H9 (cell line): ENCODE measurements around the gene HTD2. TPM values are rescaled to one million over a fixed set of nuclear protein-coding genes. Genes with fewer than 3 reads are reported as not detected.

ENCODE experiments used
- DNase-seq: peaks from one replicate; pipeline ENCODE4 v3.0.0-alpha.2; 2017
- H2AFZ ChIP-seq: one replicate; pipeline ENCODE4 v1.6.1; 2013; ENCODE audit warnings: mild to moderate bottlenecking, low read length, control low read depth, moderate library complexity
- H2AK5ac ChIP-seq: 2 replicates; pipeline ENCODE4 v1.6.1; 2013; ENCODE audit warnings: low read length, control low read depth, mixed read lengths; ENCODE audit not compliant: insufficient read length
- H2BK120ac ChIP-seq: one replicate; pipeline ENCODE4 v1.6.1; 2013; ENCODE audit warnings: low read depth, mild to moderate bottlenecking, low read length, control low read depth, inconsistent platforms; ENCODE audit not compliant: poor library complexity, severe bottlenecking
- H2BK12ac ChIP-seq: 2 replicates; pipeline ENCODE4 v1.6.1; 2013; ENCODE audit warnings: low read length, control low read depth, mixed read lengths, low read depth; ENCODE audit not compliant: insufficient read length
- H2BK15ac ChIP-seq: 2 replicates; pipeline ENCODE4 v1.6.1; 2013; ENCODE audit warnings: low read depth, low read length, control low read depth
- H2BK20ac ChIP-seq: one replicate; pipeline ENCODE4 v1.6.1; 2013; ENCODE audit warnings: low read depth, mild to moderate bottlenecking, low read length, control low read depth, inconsistent platforms; ENCODE audit not compliant: poor library complexity, severe bottlenecking
- H2BK5ac ChIP-seq: 2 replicates; pipeline ENCODE4 v1.6.1; 2013; ENCODE audit warnings: low read length, control low read depth, mixed read lengths; ENCODE audit not compliant: insufficient read length
- H3K14ac ChIP-seq: 2 replicates; pipeline ENCODE4 v1.6.1; 2013; ENCODE audit warnings: low read length, control low read depth; ENCODE audit not compliant: insufficient read depth
- H3K18ac ChIP-seq: 2 replicates; pipeline ENCODE4 v1.6.1; 2013; ENCODE audit warnings: low read depth, mild to moderate bottlenecking, mixed read lengths, low read length, control low read depth; ENCODE audit not compliant: insufficient read length
- H3K23ac ChIP-seq: 2 replicates; pipeline ENCODE4 v1.6.1; 2013; ENCODE audit warnings: low read length, control low read depth, mixed read lengths, low read depth; ENCODE audit not compliant: insufficient read length
- H3K23me2 ChIP-seq: 2 replicates; pipeline ENCODE4 v1.6.1; 2013; ENCODE audit warnings: low read depth, mild to moderate bottlenecking, mixed read lengths, low read length, control low read depth; ENCODE audit not compliant: insufficient read length, poor library complexity, severe bottlenecking
- H3K27ac ChIP-seq: 2 replicates; pipeline ENCODE4 v1.5.1; 2013; ENCODE audit warnings: low read length, control low read depth, mixed read lengths, low read depth; ENCODE audit not compliant: insufficient read length
- H3K27me3 ChIP-seq: 2 replicates; pipeline ENCODE4 v1.6.1; 2013; ENCODE audit warnings: low read length, control low read depth, inconsistent platforms; ENCODE audit not compliant: insufficient read depth
- H3K4ac ChIP-seq: 2 replicates; pipeline ENCODE4 v1.6.1; 2013; ENCODE audit warnings: low read depth, mild to moderate bottlenecking, control low read depth, inconsistent platforms, low read length, moderate library complexity
- H3K4me1 ChIP-seq: 2 replicates; pipeline ENCODE4 v1.6.1; 2013; ENCODE audit warnings: low read length, control low read depth, inconsistent platforms; ENCODE audit not compliant: insufficient read depth
- H3K4me2 ChIP-seq: 2 replicates; pipeline ENCODE4 v1.6.1; 2013; ENCODE audit warnings: low read length, control low read depth, mixed read lengths; ENCODE audit not compliant: insufficient read length, insufficient read depth
- H3K56ac ChIP-seq: 2 replicates; pipeline ENCODE4 v1.6.1; 2013; ENCODE audit warnings: low read depth, mild to moderate bottlenecking, mixed read lengths, low read length, control low read depth; ENCODE audit not compliant: insufficient read length
- H3K79me1 ChIP-seq: 2 replicates; pipeline ENCODE4 v1.6.1; 2013; ENCODE audit warnings: low read depth, mild to moderate bottlenecking, moderate library complexity, low read length, control low read depth, inconsistent platforms; ENCODE audit not compliant: insufficient read depth, poor library complexity, severe bottlenecking
- H3K79me2 ChIP-seq: 2 replicates; pipeline ENCODE4 v1.6.1; 2013; ENCODE audit warnings: low read length, control low read depth, inconsistent platforms; ENCODE audit not compliant: insufficient read depth
- H3K9ac ChIP-seq: 2 replicates; pipeline ENCODE4 v1.6.1; 2013; ENCODE audit warnings: low read length, control low read depth, mixed read lengths; ENCODE audit not compliant: insufficient read length; ENCODE audit errors: extremely low read depth
- H3K9me3 ChIP-seq: one replicate; pipeline ENCODE4 v1.6.1; 2013; ENCODE audit warnings: low read depth, low read length, inconsistent platforms; ENCODE audit not compliant: control insufficient read depth
- H3T11ph ChIP-seq: one replicate; pipeline ENCODE4 v1.6.1; 2013; ENCODE audit warnings: mild to moderate bottlenecking, low read length, control low read depth, inconsistent platforms
- H4K20me1 ChIP-seq: one replicate; pipeline ENCODE4 v1.6.1; 2013; ENCODE audit not compliant: control insufficient read depth, insufficient read length, insufficient read depth
- H4K5ac ChIP-seq: 2 replicates; pipeline ENCODE4 v1.6.1; 2013; ENCODE audit warnings: low read depth, mild to moderate bottlenecking, mixed read lengths, low read length, control low read depth; ENCODE audit not compliant: insufficient read length
- H4K8ac ChIP-seq: replicated peaks from 2 replicates; pipeline ENCODE4 v1.6.1; 2013; ENCODE audit warnings: low read length, control low read depth, mixed read lengths, low read depth; ENCODE audit not compliant: insufficient read length
- H4K91ac ChIP-seq: 2 replicates; pipeline ENCODE4 v1.6.1; 2013; ENCODE audit warnings: low read depth, mild to moderate bottlenecking, moderate library complexity, mixed read lengths, low read length, control low read depth; ENCODE audit not compliant: insufficient read length
- H3K27ac Mint-ChIP-seq, 3 experiments: 2 replicates in 2 of 3; 3 replicates in 1 of 3; pipeline ENCODE4 v1.8.0; 2020 to 2021; ENCODE audit warnings: mixed read lengths in 3 of 3, mild to moderate bottlenecking in 1 of 3, moderate library complexity in 1 of 3
- H3K27me3 Mint-ChIP-seq: 2 replicates; pipeline ENCODE4 v1.8.0; 2021; ENCODE audit warnings: low read depth, mild to moderate bottlenecking, moderate library complexity, mixed read lengths
- H3K36me3 Mint-ChIP-seq, 3 experiments: 2 replicates in 2 of 3; 3 replicates in 1 of 3; pipeline ENCODE4 v1.8.0; 2020 to 2021; ENCODE audit warnings: low read depth in 3 of 3, mixed read lengths in 3 of 3; ENCODE audit not compliant: insufficient read depth in 1 of 3
- H3K4me1 Mint-ChIP-seq, 2 experiments: 2 replicates each; pipeline ENCODE4 v1.8.0; 2020; ENCODE audit warnings: mixed read lengths in 2 of 2
- H3K4me3 Mint-ChIP-seq, 2 experiments: 2 replicates in 1 of 2; 3 replicates in 1 of 2; pipeline ENCODE4 v1.8.0; 2020 to 2021; ENCODE audit warnings: mild to moderate bottlenecking in 2 of 2, mixed read lengths in 2 of 2, moderate library complexity in 1 of 2
- H3K9me3 Mint-ChIP-seq, 2 experiments: 2 replicates in 1 of 2; 3 replicates in 1 of 2; pipeline ENCODE4 v1.8.0; 2020; ENCODE audit warnings: mild to moderate bottlenecking in 2 of 2, mixed read lengths in 2 of 2, moderate library complexity in 1 of 2
- WGBS: extraction: QIAGEN DNeasy Blood & Tissue Kit; methylation state at CpG from one replicate; pipeline ENCODE4 v1.1.7; 2013; ENCODE audit warnings: missing lambda C conversion rate, low lambda C conversion rate, mixed read lengths; ENCODE audit not compliant: insufficient read length; ENCODE audit errors: extremely low coverage; 5-methylcytosine and 5-hydroxymethylcytosine counted together
- total RNA-seq: library from RNA; stranded (reverse); gene quantifications from 2 replicates; pipeline ENCODE4 v1.2.1, GENCODE V29; 2021
- TF ChIP-seq, protein P1 (sequence below): fragments of 200-600 bp; sonication (generic); conservative IDR thresholded peaks from 3 replicates; pipeline ENCODE4 v1.8.0; 2021; ENCODE audit warnings: antibody characterized with exemption, mild to moderate bottlenecking

HTD2 gene
- total RNA-seq, 1 experiment from 2014 or later = 13.4 TPM

DNA sequence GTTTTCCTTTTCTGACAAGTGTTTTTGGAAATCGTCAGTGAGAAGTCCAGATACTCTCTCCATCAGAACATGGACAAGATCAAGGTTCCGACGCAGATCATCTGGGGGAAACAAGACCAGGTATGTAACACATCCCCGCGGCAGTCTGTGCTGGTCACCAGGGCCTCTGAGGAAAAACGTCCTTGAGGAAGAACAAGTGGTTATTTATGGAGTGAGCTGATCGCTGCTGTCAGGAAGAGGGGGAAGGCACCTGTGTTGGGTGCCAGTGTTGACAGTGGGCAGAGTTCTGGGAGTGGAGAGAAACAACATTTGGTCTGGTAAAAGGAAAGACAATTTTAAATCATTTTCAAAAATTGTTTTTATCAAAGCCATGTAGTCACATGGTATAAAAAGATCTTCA, 21.0 kb upstream of the HTD2 start:
- Histone ChIP-seq H3T11ph (no peak overlapping the region), H3K56ac (no peak overlapping the region), H3K4me2 (no peak overlapping the region), H2BK12ac (no peak overlapping the region), H2BK15ac (no peak overlapping the region), H3K79me2 (no peaks in the 10 kb centered on the region), H3K27me3 (no peaks in the 10 kb centered on the region), H2AFZ (no peak overlapping the region), H2AK5ac (no peak overlapping the region), H3K23me2 (no peaks in the 10 kb centered on the region), H4K5ac (no peak overlapping the region), H2BK5ac (no peak overlapping the region), H2BK120ac (no peak overlapping the region), H3K4ac (no peak overlapping the region), H3K79me1 (no peaks in the 10 kb centered on the region), H3K9me3 (no peaks in the 10 kb centered on the region), H3K27ac (no peak overlapping the region), H4K91ac (no peak overlapping the region), H4K20me1 (no peaks in the 10 kb centered on the region), H3K23ac (no peak overlapping the region), H4K8ac (no peak overlapping the region), H3K18ac (no peak overlapping the region), H3K4me1 (no peaks in the 10 kb centered on the region), H3K14ac (no peak overlapping the region), H2BK20ac (no peak overlapping the region), H3K9ac (no peak overlapping the region)
- Mint-ChIP-seq H3K27me3 (no peaks in the 10 kb centered on the region), H3K27ac (no peak overlapping the region; a peak in 1 of 7 replicates), H3K9me3 (peaks cover 7 to 9% of the 10 kb centered on the region in 2 experiments), H3K4me3 (no peak overlapping the region), H3K4me1 (no peaks in the 10 kb centered on the region), H3K36me3 (peaks cover 3 to 18% (median 11%) of the 10 kb centered on the region in 3 experiments; a peak in 5 of 7 replicates)
- WGBS = no CpG with 5 or more reads among the region's 7 CpGs
- DNase-seq = no peak
- TF ChIP-seq, protein P1, sequence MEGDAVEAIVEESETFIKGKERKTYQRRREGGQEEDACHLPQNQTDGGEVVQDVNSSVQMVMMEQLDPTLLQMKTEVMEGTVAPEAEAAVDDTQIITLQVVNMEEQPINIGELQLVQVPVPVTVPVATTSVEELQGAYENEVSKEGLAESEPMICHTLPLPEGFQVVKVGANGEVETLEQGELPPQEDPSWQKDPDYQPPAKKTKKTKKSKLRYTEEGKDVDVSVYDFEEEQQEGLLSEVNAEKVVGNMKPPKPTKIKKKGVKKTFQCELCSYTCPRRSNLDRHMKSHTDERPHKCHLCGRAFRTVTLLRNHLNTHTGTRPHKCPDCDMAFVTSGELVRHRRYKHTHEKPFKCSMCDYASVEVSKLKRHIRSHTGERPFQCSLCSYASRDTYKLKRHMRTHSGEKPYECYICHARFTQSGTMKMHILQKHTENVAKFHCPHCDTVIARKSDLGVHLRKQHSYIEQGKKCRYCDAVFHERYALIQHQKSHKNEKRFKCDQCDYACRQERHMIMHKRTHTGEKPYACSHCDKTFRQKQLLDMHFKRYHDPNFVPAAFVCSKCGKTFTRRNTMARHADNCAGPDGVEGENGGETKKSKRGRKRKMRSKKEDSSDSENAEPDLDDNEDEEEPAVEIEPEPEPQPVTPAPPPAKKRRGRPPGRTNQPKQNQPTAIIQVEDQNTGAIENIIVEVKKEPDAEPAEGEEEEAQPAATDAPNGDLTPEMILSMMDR = no peak
